NCI-H82 treated with DMSO at 0.1 percent for 48 hours (cell line): ENCODE measurements around the gene TMPRSS5.

ENCODE experiments used
- DNase-seq: peaks from one replicate; lab custom pipeline; 2025; ENCODE audit not compliant: unreplicated experiment; lab: John Stamatoyannopoulos, UW

TMPRSS5 gene

GRCh38 chr11:113670149-113670830 lies 35.8 kb downstream of the TMPRSS5 start:
- no peak for DNase-seq

- DNase-seq, result no peak
Measured at GRCh38 chr11:113668255-113668654, 37.9 kb downstream of the TMPRSS5 start.

DNA sequence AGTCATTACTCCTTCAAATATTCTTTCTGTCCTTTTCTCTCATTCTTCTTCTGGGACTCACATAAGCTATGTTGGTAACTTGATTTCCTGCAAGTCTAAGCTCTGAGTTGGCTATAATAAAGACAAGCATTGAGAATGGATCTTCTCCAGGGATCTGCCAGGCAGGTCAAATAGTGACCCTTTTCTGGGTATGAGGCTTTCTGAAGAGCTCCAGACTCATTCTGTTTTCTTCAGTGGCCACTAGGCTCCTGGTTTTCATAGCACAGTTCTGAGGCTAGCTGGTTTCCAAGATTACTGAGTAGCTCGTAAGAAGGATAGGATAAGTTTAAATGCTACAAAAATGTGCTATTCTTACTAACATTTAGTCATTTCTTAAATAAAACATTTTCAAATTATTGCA lies 38.3 kb downstream of the TMPRSS5 start:
- DNase-seq, result no peak

GRCh38 chr11:113666584-113666983 lies 39.5 kb downstream of the TMPRSS5 start:
- no peak for DNase-seq

- DNase-seq, result no peak
Measured at GRCh38 chr11:113664981-113665710, 41.0 kb downstream of the TMPRSS5 start.

GRCh38 chr11:113664069-113664980 lies 41.8 kb downstream of the TMPRSS5 start:
- DNase-seq, result no peak

DNA sequence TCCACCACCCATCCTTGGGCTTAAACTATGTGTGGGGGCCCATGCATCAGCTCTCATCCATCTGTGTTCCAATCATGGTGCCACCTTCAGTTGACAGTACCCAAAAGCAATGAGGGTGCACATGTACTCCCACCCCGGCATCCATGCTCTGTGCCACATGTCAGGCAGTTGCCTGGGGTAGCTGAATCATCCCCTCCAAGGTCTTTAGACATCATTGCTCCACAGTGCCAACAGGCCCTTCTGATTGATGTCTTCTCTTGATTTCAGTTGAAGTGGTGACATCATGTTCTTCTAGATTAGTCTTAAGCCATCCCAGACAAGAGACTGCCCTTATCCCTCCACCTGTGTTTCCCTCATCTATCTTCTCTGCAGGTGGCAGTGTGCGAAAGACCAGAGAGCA lies 42.5 kb downstream of the TMPRSS5 start:
- no peak for DNase-seq

GRCh38 chr11:113655771-113656170 lies 50.3 kb downstream of the TMPRSS5 start:
- DNase-seq, result no peak

- DNase-seq, result no peak
Measured at GRCh38 chr11:113651023-113651422, 55.1 kb downstream of the TMPRSS5 start.

- DNase-seq, result no peak
Measured at GRCh38 chr11:113649311-113649710, 56.8 kb downstream of the TMPRSS5 start.

- DNase-seq, result no peak
Measured at GRCh38 chr11:113647856-113648255, 58.3 kb downstream of the TMPRSS5 start.

DNA sequence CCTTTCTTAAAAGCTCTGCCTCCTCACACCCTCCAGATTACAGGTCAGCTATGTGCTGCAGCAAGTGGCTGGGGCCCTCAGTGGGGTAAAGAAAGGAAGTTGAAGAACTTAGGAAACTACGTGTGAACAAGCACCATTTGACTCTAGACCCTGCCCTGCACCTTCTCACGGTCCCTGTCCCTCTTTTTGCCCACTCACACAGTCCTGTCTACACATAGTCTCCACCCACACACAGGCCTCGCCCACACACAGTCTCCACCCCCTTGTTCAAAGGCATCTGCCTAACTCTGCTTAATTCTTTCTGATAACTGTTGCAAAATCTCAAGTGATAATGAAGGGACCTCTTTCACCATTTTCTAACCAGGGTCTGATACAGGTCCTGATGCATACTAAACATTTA lies 59.0 kb downstream of the TMPRSS5 start:
- DNase-seq, result no peak

DNA sequence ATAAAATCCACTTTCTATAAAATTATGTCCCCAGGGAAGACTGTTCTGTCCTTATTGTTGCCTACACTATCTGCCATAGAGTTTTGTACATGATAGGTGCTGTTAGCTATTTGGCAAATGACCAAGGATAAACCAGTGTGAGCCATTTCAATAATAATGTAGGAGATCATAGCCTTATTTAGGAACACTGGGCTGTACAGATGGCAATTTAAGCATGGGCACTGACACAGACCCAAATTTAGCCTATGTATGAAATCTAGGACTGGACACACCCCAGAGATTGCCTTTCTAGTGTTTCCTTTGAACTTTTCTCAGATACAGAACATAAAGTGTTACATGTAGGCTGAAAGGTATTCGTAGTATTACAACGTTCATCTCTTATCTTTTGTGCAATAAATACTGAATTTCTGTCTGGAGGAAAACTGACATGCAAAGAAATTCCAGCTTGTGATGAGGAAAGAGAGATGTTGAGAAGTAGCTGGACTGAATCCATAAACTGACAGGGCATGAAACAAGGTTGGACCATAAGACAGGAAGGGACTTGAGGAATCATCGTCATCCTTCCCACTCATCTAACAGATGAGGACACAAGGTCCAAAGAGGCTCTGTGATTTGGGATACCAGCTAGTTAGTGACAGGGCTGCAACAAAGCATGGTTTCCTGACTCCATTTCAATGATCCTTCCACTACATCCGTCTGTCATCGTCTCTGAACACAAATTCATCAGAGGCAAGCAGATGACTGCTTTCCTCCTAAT lies 60.3 kb downstream of the TMPRSS5 start:
- DNase-seq, result no peak

GRCh38 chr11:113644605-113645004 lies 61.5 kb downstream of the TMPRSS5 start:
- no peak for DNase-seq

GRCh38 chr11:113643701-113644100 lies 62.4 kb downstream of the TMPRSS5 start:
- no peak for DNase-seq

DNA sequence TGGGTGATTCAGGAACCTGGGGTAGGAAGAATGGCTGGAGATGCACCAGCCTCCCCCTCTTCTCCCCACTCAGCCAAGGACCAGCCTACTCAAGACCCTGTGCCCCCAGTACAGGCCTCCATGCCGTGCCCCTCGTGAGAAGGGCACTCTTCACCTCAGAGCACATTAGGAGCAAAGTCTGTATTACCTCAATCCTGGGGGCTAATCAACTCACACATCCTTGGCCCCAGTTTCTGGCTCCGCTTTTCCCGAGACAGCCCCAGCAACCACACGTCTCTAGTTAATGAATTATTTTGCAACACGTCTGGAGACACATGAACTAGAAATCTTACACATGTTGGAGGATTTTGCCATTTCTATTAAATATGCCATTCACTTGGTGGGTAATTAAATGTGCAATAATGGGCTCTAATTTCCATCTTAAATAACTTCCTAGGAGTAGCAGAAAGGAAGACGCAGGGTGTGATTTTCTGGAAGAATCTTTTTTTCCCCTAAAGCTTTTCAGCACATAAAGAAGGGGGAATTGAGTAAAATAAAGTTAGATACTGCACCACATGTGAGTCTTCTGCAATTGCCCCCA lies 63.0 kb downstream of the TMPRSS5 start:
- DNase-seq, result no peak

GRCh38 chr11:113642090-113642489 lies 64.0 kb downstream of the TMPRSS5 start:
- DNase-seq, result no peak

DNA sequence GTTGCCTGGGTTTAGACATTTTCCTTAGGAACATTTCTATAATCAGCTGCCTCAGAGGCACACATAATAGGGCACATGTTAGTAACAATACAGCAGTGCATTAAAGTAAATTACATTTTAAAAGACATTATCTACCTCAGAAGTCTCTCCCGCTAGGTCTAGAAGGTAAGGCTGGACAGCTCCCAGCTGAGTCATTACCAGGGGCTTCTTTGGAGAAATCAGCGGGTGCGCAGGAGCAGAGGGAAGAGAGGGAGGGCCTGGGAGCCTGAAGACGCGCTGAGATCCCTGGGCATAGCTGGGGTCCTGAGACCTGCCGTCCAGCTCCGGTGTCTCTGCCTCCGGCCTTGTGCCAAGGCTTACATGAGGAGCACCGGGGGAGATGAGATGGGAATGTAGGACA lies 67.7 kb downstream of the TMPRSS5 start:
- DNase-seq, result no peak

DNA sequence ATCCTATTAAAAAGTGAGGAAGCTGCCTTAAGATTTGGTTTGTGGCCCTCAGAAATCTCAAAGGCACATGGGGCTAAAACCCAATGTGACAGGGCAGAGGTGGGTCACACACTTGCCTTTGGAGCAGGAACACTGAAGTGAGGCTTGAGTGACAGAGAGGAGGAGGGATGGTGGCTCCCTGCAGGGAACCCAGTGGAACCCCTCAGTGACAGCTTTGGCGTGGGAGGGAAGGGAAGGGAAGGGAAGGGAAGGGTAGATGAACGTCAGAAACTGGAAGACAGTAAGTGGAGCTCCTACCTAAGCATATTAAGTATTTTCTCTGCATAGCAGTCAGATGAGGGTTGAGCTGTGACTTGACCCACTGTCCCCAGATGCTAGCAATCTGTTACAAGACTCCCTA lies 68.5 kb downstream of the TMPRSS5 start:
- DNase-seq, result no peak
